ENCODE measurements around the gene ROR2. TPM values are rescaled to one million over a fixed set of nuclear protein-coding genes. Genes with fewer than 3 reads are reported as not detected.

The ROR2 gene
- total RNA-seq, 3 donors from 2014 or later: 3.9 to 56.0 (median 6.5) TPM

GRCh38 chr9:91781906-91782305, 168.1 kb downstream of the ROR2 start:
- intact Hi-C loops (cut with DNase I, micrococcal nuclease): no loop called here
- no peak for ATAC-seq

GRCh38 chr9:91781116-91781515, 168.9 kb downstream of the ROR2 start:
- Histone ChIP-seq H3K4me1 (ENCODE audit: low read depth) (no peaks in the 10 kb centered on the region), H3K36me3 (ENCODE audit: low read depth) (no peaks in the 10 kb centered on the region), H3K4me3 (no peak overlapping the region), H3K9me3 (no peaks in the 10 kb centered on the region)
- DNase-seq: no peak
- intact Hi-C loops (cut with DNase I, micrococcal nuclease): no loop called here
- ATAC-seq: no peak
- no peak for TF ChIP-seq CTCF (IDR thresholded peaks at IDR 0.05)

More at GRCh38 chr9:91781906-91782305, 168.1 kb downstream of the ROR2 start:
- no peak for DNase-seq
- H3K36me3 ChIP-seq (ENCODE audit: low read depth): no peaks in the 10 kb centered on the region
- H3K4me1 ChIP-seq (ENCODE audit: low read depth): no peaks in the 10 kb centered on the region
- no peaks in the 10 kb centered on the region for H3K9me3 ChIP-seq
- H3K4me3 ChIP-seq: no peak overlapping the region
- no peak for TF ChIP-seq CTCF (IDR thresholded peaks at IDR 0.05)

- no peak for ATAC-seq
- DNase-seq: no peak
- no peaks in the 10 kb centered on the region for H3K9me3 ChIP-seq
- TF ChIP-seq CTCF (IDR thresholded peaks at IDR 0.05): no peak
- H3K4me1 ChIP-seq (ENCODE audit: low read depth): no peaks in the 10 kb centered on the region
- no peak overlapping the region for H3K4me3 ChIP-seq
- no peaks in the 10 kb centered on the region for H3K36me3 ChIP-seq (ENCODE audit: low read depth)
- intact Hi-C loops (cut with DNase I, micrococcal nuclease): loop anchor here in 1 of 2 donors (10.0 kb wide), 1 partner anchor 197 kb away; no protein-coding TSS in a partner anchor
Observed at GRCh38 chr9:91778031-91778430, 172.0 kb downstream of the ROR2 start.

GRCh38 chr9:91777292-91777830, 172.7 kb downstream of the ROR2 start:
- Histone ChIP-seq H3K4me3 (no peak overlapping the region), H3K9me3 (no peaks in the 10 kb centered on the region), H3K4me1 (ENCODE audit: low read depth) (no peaks in the 10 kb centered on the region), H3K36me3 (ENCODE audit: low read depth) (no peaks in the 10 kb centered on the region)
- ATAC-seq: no peak
- intact Hi-C loops (cut with DNase I, micrococcal nuclease): loop anchor here in 1 of 2 donors (10.0 kb wide), 1 partner anchor 197 kb away; no protein-coding TSS in a partner anchor
- TF ChIP-seq CTCF (IDR thresholded peaks at IDR 0.05): no peak
- DNase-seq: no peak

- peaks cover 2% of the 10 kb centered on the region for H3K4me1 ChIP-seq (ENCODE audit: low read depth)
- intact Hi-C loops (cut with DNase I, micrococcal nuclease): loop anchor here in 1 of 2 donors (10.0 kb wide), 1 partner anchor 198 kb away; no protein-coding TSS in a partner anchor
Observed at GRCh38 chr9:91776409-91777291, 173.4 kb downstream of the ROR2 start.

More at GRCh38 chr9:91776409-91777291, 173.4 kb downstream of the ROR2 start:
- Histone ChIP-seq H3K4me3 (no peak overlapping the region), H3K36me3 (ENCODE audit: low read depth) (no peaks in the 10 kb centered on the region), H3K9me3 (no peaks in the 10 kb centered on the region)
- no peak for TF ChIP-seq CTCF (IDR thresholded peaks at IDR 0.05)
- ATAC-seq (no peak), DNase-seq (no peak)

All from mucosa of descending colon (tissue), 3 donors.